ENCODE measurements around the gene SEMA6B. TPM values are rescaled to one million over a fixed set of nuclear protein-coding genes. Genes with fewer than 3 reads are reported as not detected.
A peak's percentile ranks its signal among the peaks of the same experiment; 100 is the strongest.
"Not testable (repeated sequence)": the region's sequence is repeated elsewhere in the genome, so short reads cannot be mapped to it uniquely, and the experiment has no call there.

The SEMA6B gene
- total and polyA plus RNA-seq, 9 donors, result 15.6 to 63.2 (median 50.8) TPM

GRCh38 chr19:4597975-4598671, 38.6 kb upstream of the SEMA6B start:
- H3K36me3 ChIP-seq (ENCODE audit: control insufficient read depth, insufficient read depth, low read length), result no peaks in the 10 kb centered on the region
- H3K9me3 ChIP-seq (replicated peaks; ENCODE audit: control insufficient read depth, low read depth, low read length), result no peaks in the 10 kb centered on the region
- H3K4me3 ChIP-seq (ENCODE audit: low read length), result no peak overlapping the region
- peak overlapping the region; percentile 71 for H3K27ac ChIP-seq (ENCODE audit: low read length)
- peaks cover 32% of the 10 kb centered on the region for H3K27me3 ChIP-seq (ENCODE audit: control insufficient read depth, insufficient read depth, low read length)
- peaks cover 26% of the 10 kb centered on the region for H3K4me1 ChIP-seq (ENCODE audit: control insufficient read depth, insufficient read depth, low read length)
- WGBS (ENCODE audit: insufficient coverage), result 0% methylated on average over 8 of the region's 32 CpGs
- peak; percentile 80 for DNase-seq

DNA sequence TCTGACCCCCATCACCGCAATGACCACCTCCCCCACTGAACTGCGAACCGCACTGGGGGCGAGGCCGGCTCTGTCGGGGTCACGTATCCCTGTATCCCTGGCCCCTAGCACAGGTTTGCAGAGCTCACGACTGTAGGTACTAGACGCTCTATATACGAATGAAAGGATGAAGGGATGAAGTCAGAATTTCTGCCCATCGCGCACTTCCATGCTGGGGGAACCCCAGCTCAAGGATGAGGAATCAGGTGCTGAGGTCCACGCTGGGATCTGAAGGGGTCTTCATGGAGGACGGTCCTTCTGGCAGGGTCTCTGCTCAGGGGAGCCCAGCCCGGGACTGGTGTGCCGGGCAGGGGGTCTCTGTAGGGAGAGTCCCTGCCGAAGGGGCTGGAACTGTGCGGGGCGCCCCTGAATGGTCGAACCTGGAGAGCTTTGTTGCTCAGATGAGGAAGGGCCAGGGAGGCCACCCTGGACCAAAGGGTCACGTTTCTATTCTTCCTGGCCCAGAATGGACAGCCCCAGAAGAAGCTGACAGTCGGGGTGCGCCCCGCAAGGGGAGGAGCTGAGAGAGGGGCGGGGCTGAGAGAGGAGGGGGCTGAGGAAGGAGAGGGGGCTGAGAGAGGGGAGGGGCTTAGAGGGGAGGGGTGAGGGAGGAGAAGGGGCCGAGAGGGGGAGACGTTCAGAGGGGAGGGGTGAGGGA, 37.9 kb upstream of the SEMA6B start:
- Histone ChIP-seq H3K4me3 (ENCODE audit: low read length) (no peak overlapping the region), H3K36me3 (ENCODE audit: control insufficient read depth, insufficient read depth, low read length) (no peaks in the 10 kb centered on the region), H3K27ac (ENCODE audit: low read length) (peak overlapping the region; percentile 15), H3K9me3 (replicated peaks; ENCODE audit: control insufficient read depth, low read depth, low read length) (no peaks in the 10 kb centered on the region), H3K27me3 (ENCODE audit: control insufficient read depth, insufficient read depth, low read length) (peaks cover 32% of the 10 kb centered on the region), H3K4me1 (ENCODE audit: control insufficient read depth, insufficient read depth, low read length) (peaks cover 29% of the 10 kb centered on the region)
- WGBS (ENCODE audit: insufficient coverage), result under 1% methylated on average over 23 of the region's 27 CpGs
- peak; percentile 40 for DNase-seq

DNA sequence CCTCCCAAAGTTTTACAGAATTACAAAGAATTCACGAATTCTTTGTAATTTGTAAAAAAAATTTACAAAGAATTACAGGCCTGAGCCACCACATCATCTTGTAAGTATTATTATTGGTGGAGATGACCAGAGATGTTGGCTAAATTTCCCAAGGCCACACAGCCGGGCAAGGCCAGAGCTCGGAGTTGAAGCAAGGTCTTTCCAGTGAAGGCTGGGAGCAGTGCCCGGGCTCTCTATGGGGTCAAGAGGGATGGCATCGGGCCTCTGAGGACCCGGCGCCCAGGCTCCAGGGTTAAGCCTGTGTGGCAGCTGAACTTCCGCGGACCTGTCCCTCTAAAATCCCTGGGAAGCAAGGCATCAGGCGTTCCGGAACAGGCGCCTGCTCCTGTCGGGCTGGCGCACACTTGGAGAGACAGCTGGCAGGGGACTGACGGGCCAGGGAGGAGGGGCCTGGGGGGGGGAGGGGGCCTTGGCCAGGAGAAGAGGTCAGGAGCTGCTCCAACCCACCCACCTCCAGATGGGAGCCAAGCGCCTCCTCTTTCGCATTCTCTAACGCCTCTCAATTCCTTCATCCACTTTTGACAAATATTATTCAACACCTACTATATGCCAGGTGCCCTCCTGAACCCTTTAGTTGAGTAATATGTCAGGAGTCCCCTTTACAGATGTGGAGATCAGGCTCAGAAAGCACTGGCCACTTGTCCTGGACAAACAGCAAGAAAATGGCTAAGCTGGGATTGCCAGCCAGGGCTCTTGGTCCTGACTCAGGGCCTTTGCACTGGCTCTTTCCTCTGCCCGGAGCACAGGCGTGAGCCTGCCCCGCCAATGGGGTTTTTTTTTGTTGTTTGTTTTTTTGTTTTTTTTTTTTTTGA, 36.8 kb upstream of the SEMA6B start:
- Histone ChIP-seq H3K4me1 (ENCODE audit: control insufficient read depth, insufficient read depth, low read length) (peaks cover 29% of the 10 kb centered on the region), H3K36me3 (ENCODE audit: control insufficient read depth, insufficient read depth, low read length) (no peaks in the 10 kb centered on the region), H3K4me3 (ENCODE audit: low read length) (no peak overlapping the region), H3K27me3 (ENCODE audit: control insufficient read depth, insufficient read depth, low read length) (peaks cover 29% of the 10 kb centered on the region), H3K9me3 (replicated peaks; ENCODE audit: control insufficient read depth, low read depth, low read length) (no peaks in the 10 kb centered on the region), H3K27ac (ENCODE audit: low read length) (peak overlapping the region; percentile 67)
- WGBS (ENCODE audit: insufficient coverage), result 30% methylated on average over 7 of the region's 21 CpGs
- peak; percentile 79 for DNase-seq

DNA sequence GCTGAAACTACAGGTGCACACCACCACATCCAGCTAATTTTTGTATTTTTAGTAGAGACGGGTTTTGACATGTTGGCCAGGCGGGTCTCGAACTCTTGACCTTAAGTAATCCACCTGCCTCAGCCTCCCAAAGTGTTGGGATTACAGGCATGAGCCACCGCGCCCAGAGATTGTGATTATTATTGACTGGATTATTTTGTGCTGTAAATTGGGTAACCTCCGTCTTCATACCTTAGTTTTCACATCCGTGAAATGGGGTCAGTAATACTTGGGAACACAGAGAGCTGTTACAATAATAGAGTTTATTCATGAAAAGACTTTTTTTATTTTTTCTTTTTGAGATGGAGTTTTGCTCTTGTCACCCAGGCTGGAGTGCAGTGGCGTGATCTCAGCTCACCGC, 35.7 kb upstream of the SEMA6B start:
- not testable (repeated sequence) for H3K4me3 ChIP-seq (ENCODE audit: low read length); H3K9me3 ChIP-seq (replicated peaks; ENCODE audit: control insufficient read depth, low read depth, low read length); H3K36me3 ChIP-seq (ENCODE audit: control insufficient read depth, insufficient read depth, low read length); H3K27ac ChIP-seq (ENCODE audit: low read length); DNase-seq
- Histone ChIP-seq H3K4me1 (ENCODE audit: control insufficient read depth, insufficient read depth, low read length) (peaks cover 29% of the 10 kb centered on the region), H3K27me3 (ENCODE audit: control insufficient read depth, insufficient read depth, low read length) (peaks cover 27% of the 10 kb centered on the region)
- WGBS (ENCODE audit: insufficient coverage), result no CpG with 5 or more reads among the region's 9 CpGs

DNA sequence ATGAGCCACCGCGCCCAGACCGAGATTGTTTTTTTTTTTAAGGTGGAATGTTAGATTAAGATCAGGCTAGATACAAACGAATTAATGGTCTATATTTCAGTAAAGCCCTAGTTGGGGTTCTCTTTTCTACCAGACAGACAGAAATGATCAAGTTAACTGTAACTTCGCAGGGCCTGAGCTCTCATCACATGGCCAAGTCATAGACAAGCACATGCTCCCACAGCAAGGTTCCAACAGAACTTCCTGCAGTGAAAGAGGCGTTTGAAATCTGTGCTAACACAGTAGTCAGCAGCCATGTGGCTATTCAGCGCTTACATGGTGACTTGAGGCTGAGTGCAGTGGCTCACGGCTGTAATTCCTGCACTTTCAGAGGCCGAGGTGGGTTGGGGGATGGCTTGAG, 34.7 kb upstream of the SEMA6B start:
- peaks cover 31% of the 10 kb centered on the region for H3K4me1 ChIP-seq (ENCODE audit: control insufficient read depth, insufficient read depth, low read length)
- H3K36me3 ChIP-seq (ENCODE audit: control insufficient read depth, insufficient read depth, low read length), result no peaks in the 10 kb centered on the region
- no peak overlapping the region for H3K4me3 ChIP-seq (ENCODE audit: low read length)
- H3K9me3 ChIP-seq (replicated peaks; ENCODE audit: control insufficient read depth, low read depth, low read length), result no peaks in the 10 kb centered on the region
- no peak overlapping the region for H3K27ac ChIP-seq (ENCODE audit: low read length)
- 44% methylated on average over 4 of the region's 9 CpGs for WGBS (ENCODE audit: insufficient coverage)
- peaks cover 20% of the 10 kb centered on the region for H3K27me3 ChIP-seq (ENCODE audit: control insufficient read depth, insufficient read depth, low read length)
- no peak for DNase-seq

DNA sequence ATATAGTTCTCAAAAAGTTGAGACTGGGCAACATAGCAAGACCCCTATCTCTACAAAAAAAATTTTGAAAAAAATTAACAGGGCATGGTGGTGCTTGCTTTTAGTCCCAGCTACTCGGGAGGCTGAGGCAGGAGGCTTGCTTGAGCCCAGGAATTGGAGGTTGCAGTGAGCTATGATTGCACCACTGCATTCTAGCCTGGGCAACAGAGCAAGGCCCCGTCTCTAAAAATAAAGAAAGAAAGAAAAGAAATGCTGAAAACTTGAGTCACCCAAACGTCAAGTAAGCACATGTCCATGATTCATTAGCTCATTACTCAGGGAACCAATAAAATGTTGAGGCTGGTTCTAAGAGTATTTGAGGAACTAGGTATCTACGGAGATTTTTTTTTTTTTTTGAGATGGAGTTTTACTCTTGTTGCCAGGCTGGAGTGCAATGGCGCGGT, 33.9 kb upstream of the SEMA6B start:
- Histone ChIP-seq H3K9me3 (replicated peaks; ENCODE audit: control insufficient read depth, low read depth, low read length) (no peaks in the 10 kb centered on the region), H3K27me3 (ENCODE audit: control insufficient read depth, insufficient read depth, low read length) (peaks cover 17% of the 10 kb centered on the region), H3K4me1 (ENCODE audit: control insufficient read depth, insufficient read depth, low read length) (peaks cover 27% of the 10 kb centered on the region), H3K27ac (ENCODE audit: low read length) (no peak overlapping the region), H3K4me3 (ENCODE audit: low read length) (no peak overlapping the region), H3K36me3 (ENCODE audit: control insufficient read depth, insufficient read depth, low read length) (no peaks in the 10 kb centered on the region)
- no CpG with 5 or more reads among the region's 6 CpGs for WGBS (ENCODE audit: insufficient coverage)
- DNase-seq, result no peak

- WGBS (ENCODE audit: insufficient coverage), result 90% methylated on average over 2 of the region's 5 CpGs
- H3K9me3 ChIP-seq (replicated peaks; ENCODE audit: control insufficient read depth, low read depth, low read length), result no peaks in the 10 kb centered on the region
- DNase-seq, result no peak
- H3K27ac ChIP-seq (ENCODE audit: low read length), result no peak overlapping the region
- no peaks in the 10 kb centered on the region for H3K36me3 ChIP-seq (ENCODE audit: control insufficient read depth, insufficient read depth, low read length)
- H3K27me3 ChIP-seq (ENCODE audit: control insufficient read depth, insufficient read depth, low read length), result peaks cover 14% of the 10 kb centered on the region
- no peak overlapping the region for H3K4me3 ChIP-seq (ENCODE audit: low read length)
- H3K4me1 ChIP-seq (ENCODE audit: control insufficient read depth, insufficient read depth, low read length), result peaks cover 28% of the 10 kb centered on the region
Measured at GRCh38 chr19:4592445-4592844, 33.0 kb upstream of the SEMA6B start.

DNA sequence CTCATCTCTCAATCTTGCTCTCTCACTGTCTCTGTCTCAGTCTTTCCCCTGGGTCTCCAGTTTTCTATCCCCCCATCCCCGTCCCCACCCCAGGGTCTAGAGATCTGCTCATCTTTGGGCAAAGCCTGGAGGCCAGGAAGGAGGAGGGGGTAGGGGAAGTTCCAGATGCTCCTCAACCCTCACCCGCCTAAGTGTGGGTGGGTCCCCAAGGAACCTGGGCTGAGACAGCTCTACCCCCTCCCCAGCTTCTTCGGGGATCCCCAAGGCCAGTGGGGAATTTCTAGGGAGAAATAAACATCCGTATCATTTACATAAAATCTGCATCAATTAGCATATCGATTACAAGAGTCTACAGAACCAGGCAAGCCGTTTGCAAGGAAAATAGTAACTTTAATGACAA, 31.8 kb upstream of the SEMA6B start:
- Histone ChIP-seq H3K36me3 (ENCODE audit: control insufficient read depth, insufficient read depth, low read length) (no peaks in the 10 kb centered on the region), H3K9me3 (replicated peaks; ENCODE audit: control insufficient read depth, low read depth, low read length) (no peaks in the 10 kb centered on the region), H3K27me3 (ENCODE audit: control insufficient read depth, insufficient read depth, low read length) (peaks cover 7% of the 10 kb centered on the region), H3K4me3 (ENCODE audit: low read length) (no peak overlapping the region), H3K4me1 (ENCODE audit: control insufficient read depth, insufficient read depth, low read length) (peaks cover 30% of the 10 kb centered on the region), H3K27ac (ENCODE audit: low read length) (no peak overlapping the region)
- DNase-seq, result no peak
- no CpG with 5 or more reads among the region's 6 CpGs for WGBS (ENCODE audit: insufficient coverage)

DNA sequence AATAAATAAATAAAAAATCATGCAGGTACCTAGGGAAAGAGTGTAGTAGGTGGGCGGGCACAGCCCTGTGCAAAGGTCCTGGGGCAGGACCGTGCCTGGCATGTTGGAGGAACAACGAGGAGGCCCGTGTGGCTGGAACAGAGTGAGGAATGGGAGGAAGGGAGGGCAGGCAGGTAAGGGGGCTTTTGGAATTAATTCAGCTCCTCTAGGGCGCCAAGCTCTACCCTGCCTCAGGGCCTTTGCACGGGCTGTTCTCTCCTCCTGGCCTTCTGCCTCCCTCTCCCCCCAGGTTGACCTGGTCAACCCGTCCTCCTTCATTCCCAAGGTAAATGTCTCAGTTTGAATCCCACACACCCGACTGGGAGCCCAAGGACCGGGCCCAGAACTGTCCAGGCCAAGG, 31.1 kb upstream of the SEMA6B start:
- Histone ChIP-seq H3K27ac (ENCODE audit: low read length) (no peak overlapping the region), H3K27me3 (ENCODE audit: control insufficient read depth, insufficient read depth, low read length) (peaks cover 5% of the 10 kb centered on the region), H3K4me3 (ENCODE audit: low read length) (no peak overlapping the region), H3K4me1 (ENCODE audit: control insufficient read depth, insufficient read depth, low read length) (peaks cover 27% of the 10 kb centered on the region), H3K36me3 (ENCODE audit: control insufficient read depth, insufficient read depth, low read length) (no peaks in the 10 kb centered on the region), H3K9me3 (replicated peaks; ENCODE audit: control insufficient read depth, low read depth, low read length) (no peaks in the 10 kb centered on the region)
- no peak for DNase-seq
- WGBS (ENCODE audit: insufficient coverage), result 97% methylated on average over 4 of the region's 9 CpGs
